Liver (tissue), 3 donors: Measurements from ENCODE around the gene RND3.

Source experiments
- ATF3 ChIP-seq: IDR thresholded peaks from 2 replicates; pipeline ENCODE4 v1.6.1; 2016; ENCODE audit warnings: antibody characterized with exemption
- CTCF ChIP-seq: fragments of 150-350 bp; IDR thresholded peaks from 2 replicates; pipeline ENCODE4 v1.5.1; 2017; ENCODE audit warnings: improper control_type of control experiment, low read depth, low read length; ENCODE audit not compliant: missing input control
- GABPA ChIP-seq, 2 donors: IDR thresholded peaks in 1 of 2; conservative IDR thresholded peaks in 1 of 2; 2 replicates each; pipeline ENCODE4 v1.6.1; 2016; ENCODE audit warnings: antibody characterized with exemption in 2 of 2, mild to moderate bottlenecking in 1 of 2, moderate library complexity in 1 of 2
- MAX ChIP-seq: IDR thresholded peaks from 2 replicates; pipeline ENCODE4 v1.6.1; 2016; ENCODE audit warnings: antibody characterized with exemption
- REST ChIP-seq: IDR thresholded peaks from 2 replicates; pipeline ENCODE4 v1.6.1; 2016; ENCODE audit warnings: antibody characterized with exemption, mild to moderate bottlenecking
- SP1 ChIP-seq: IDR thresholded peaks from 2 replicates; pipeline ENCODE4 v1.6.1; 2018; ENCODE audit warnings: antibody characterized with exemption, mild to moderate bottlenecking
- YY1 ChIP-seq: IDR thresholded peaks from 2 replicates; pipeline ENCODE4 v1.6.1; 2016; ENCODE audit warnings: antibody characterized with exemption, mild to moderate bottlenecking
- ZBTB33 ChIP-seq: IDR thresholded peaks from 2 replicates; pipeline ENCODE4 v1.6.1; 2016; ENCODE audit warnings: antibody characterized with exemption
- donor health status: healthy.
- donor health status: healthy.

- TF ChIP-seq SP1 = no peak
- TF ChIP-seq REST = no peak
- no peak for TF ChIP-seq CTCF
- TF ChIP-seq YY1 = no peak
- TF ChIP-seq MAX = no peak
- no peak for TF ChIP-seq ZBTB33
- no peak for TF ChIP-seq ATF3
- no peak for TF ChIP-seq GABPA (IDR thresholded peaks at IDR 0.05 in 1 of 2, conservative IDR thresholded peaks at IDR 0.05 in 1 of 2)
Measured at GRCh38 chr2:150466741-150467620, 20.5 kb downstream of the RND3 start.
